ENCODE measurements around the gene THOP1. TPM values are rescaled to one million over a fixed set of nuclear protein-coding genes. Genes with fewer than 3 reads are reported as not detected.
"Not testable (repeated sequence)": the region's sequence is repeated elsewhere in the genome, so short reads cannot be mapped to it uniquely, and the experiment has no call there.

The THOP1 gene
- polyA plus RNA-seq, 1 donor from 2014 or later: 54.4 TPM

- Mint-ChIP-seq H3K36me3 (peaks cover 8% of the 10 kb centered on the region), H3K27ac (peak overlapping the region; percentile 94 to 98 (median 94)), H3K4me1 (peaks cover 25 to 43% (median 38%) of the 10 kb centered on the region in 3 donors), H3K9me3 (no peaks in the 10 kb centered on the region), H3K27me3 (peaks cover 1% of the 10 kb centered on the region), H3K4me3 (peak overlapping the region; percentile 84 to 95 (median 88))
Measured at GRCh38 chr19:2783781-2784145, 1.5 kb upstream of the THOP1 start.

- H3K27me3 Mint-ChIP-seq: peaks cover 1% of the 10 kb centered on the region
- no peaks in the 10 kb centered on the region for H3K9me3 Mint-ChIP-seq
- peaks cover 30 to 34% (median 33%) of the 10 kb centered on the region in 3 donors for H3K4me1 Mint-ChIP-seq
- peak overlapping the region in 2 of 3 donors; percentile 18 to 90 for H3K27ac Mint-ChIP-seq
- peaks cover 4% of the 10 kb centered on the region for H3K36me3 Mint-ChIP-seq
- H3K4me3 Mint-ChIP-seq: peak overlapping the region; percentile 14 to 84 (median 56)
Measured at GRCh38 chr19:2787115-2787514, 1.8 kb downstream of the THOP1 start.

- H3K4me1 Mint-ChIP-seq: peaks cover 27 to 31% (median 28%) of the 10 kb centered on the region in 3 donors
- peaks cover 1% of the 10 kb centered on the region for H3K27me3 Mint-ChIP-seq
- H3K4me3 Mint-ChIP-seq: peak overlapping the region in 2 of 4 donors; percentile 84 to 85
- peaks cover 4% of the 10 kb centered on the region for H3K36me3 Mint-ChIP-seq
- H3K27ac Mint-ChIP-seq: peak overlapping the region; percentile 33 to 94 (median 90)
- H3K9me3 Mint-ChIP-seq: no peaks in the 10 kb centered on the region
Measured at GRCh38 chr19:2788237-2788636, 2.9 kb downstream of the THOP1 start.

GRCh38 chr19:2790194-2790556, 4.9 kb downstream of the THOP1 start:
- Mint-ChIP-seq H3K27ac (peak overlapping the region in 1 of 3 donors; percentile 67), H3K36me3 (peaks cover 6% of the 10 kb centered on the region), H3K9me3 (no peaks in the 10 kb centered on the region), H3K4me3 (peak overlapping the region in 1 of 4 donors; percentile 84), H3K27me3 (peaks cover 1% of the 10 kb centered on the region), H3K4me1 (peaks cover 18 to 24% (median 20%) of the 10 kb centered on the region in 3 donors)

GRCh38 chr19:2790557-2791271, 5.4 kb downstream of the THOP1 start:
- Mint-ChIP-seq H3K36me3 (peaks cover 6% of the 10 kb centered on the region), H3K27ac (peak overlapping the region in 1 of 3 donors; percentile 67), H3K27me3 (peaks cover 1% of the 10 kb centered on the region), H3K4me1 (peaks cover 16 to 24% (median 20%) of the 10 kb centered on the region in 3 donors), H3K9me3 (no peaks in the 10 kb centered on the region), H3K4me3 (no peak overlapping the region)

- no peak overlapping the region for H3K27ac Mint-ChIP-seq
- no peaks in the 10 kb centered on the region for H3K9me3 Mint-ChIP-seq
- H3K4me1 Mint-ChIP-seq: peaks cover 13 to 19% (median 17%) of the 10 kb centered on the region in 3 donors
- H3K36me3 Mint-ChIP-seq: peaks cover 8% of the 10 kb centered on the region
- H3K4me3 Mint-ChIP-seq: no peak overlapping the region
- H3K27me3 Mint-ChIP-seq: no peaks in the 10 kb centered on the region
Measured at GRCh38 chr19:2791440-2791839, 6.1 kb downstream of the THOP1 start.

GRCh38 chr19:2791876-2792275, 6.6 kb downstream of the THOP1 start:
- no peaks in the 10 kb centered on the region for H3K27me3 Mint-ChIP-seq
- H3K4me1 Mint-ChIP-seq: peaks cover 13 to 19% (median 17%) of the 10 kb centered on the region in 3 donors
- no peak overlapping the region for H3K27ac Mint-ChIP-seq
- H3K9me3 Mint-ChIP-seq: no peaks in the 10 kb centered on the region
- H3K4me3 Mint-ChIP-seq: no peak overlapping the region
- H3K36me3 Mint-ChIP-seq: peaks cover 8% of the 10 kb centered on the region

GRCh38 chr19:2792666-2793065, 7.4 kb downstream of the THOP1 start:
- not testable (repeated sequence) for H3K27ac Mint-ChIP-seq, H3K36me3 Mint-ChIP-seq, H3K27me3 Mint-ChIP-seq, H3K9me3 Mint-ChIP-seq
- H3K4me3 Mint-ChIP-seq: peak overlapping the region in 1 of 4 donors; percentile 50
- peaks cover 8 to 14% (median 12%) of the 10 kb centered on the region in 3 donors for H3K4me1 Mint-ChIP-seq

- H3K36me3 Mint-ChIP-seq: peaks cover 5% of the 10 kb centered on the region
- H3K4me1 Mint-ChIP-seq: peaks cover 8 to 13% (median 12%) of the 10 kb centered on the region in 3 donors
- no peak overlapping the region for H3K27ac Mint-ChIP-seq
- no peaks in the 10 kb centered on the region for H3K27me3 Mint-ChIP-seq
- peak overlapping the region in 1 of 4 donors; percentile 50 for H3K4me3 Mint-ChIP-seq
- H3K9me3 Mint-ChIP-seq: no peaks in the 10 kb centered on the region
Measured at GRCh38 chr19:2793126-2793525, 7.8 kb downstream of the THOP1 start.

- H3K4me3 Mint-ChIP-seq: no peak overlapping the region
- H3K27ac Mint-ChIP-seq: no peak overlapping the region
Measured at GRCh38 chr19:2793577-2793976, 8.3 kb downstream of the THOP1 start.

GRCh38 chr19:2795827-2796658, 10.7 kb downstream of the THOP1 start:
- Mint-ChIP-seq H3K27ac (peak overlapping the region in 1 of 3 donors; percentile 59), H3K27me3 (no peaks in the 10 kb centered on the region), H3K36me3 (peaks cover 5% of the 10 kb centered on the region), H3K9me3 (no peaks in the 10 kb centered on the region), H3K4me3 (no peak overlapping the region), H3K4me1 (peaks cover 0 to 3% (median 2%) of the 10 kb centered on the region in 3 donors)

More at GRCh38 chr19:2793577-2793976, 8.3 kb downstream of the THOP1 start:
- Mint-ChIP-seq H3K27me3 (no peaks in the 10 kb centered on the region), H3K36me3 (peaks cover 5% of the 10 kb centered on the region), H3K9me3 (no peaks in the 10 kb centered on the region), H3K4me1 (peaks cover 8 to 13% (median 12%) of the 10 kb centered on the region in 3 donors)

GRCh38 chr19:2796659-2797266, 11.5 kb downstream of the THOP1 start:
- Mint-ChIP-seq H3K4me1 (peaks cover 0 to 3% (median 2%) of the 10 kb centered on the region in 3 donors), H3K4me3 (no peak overlapping the region), H3K27ac (no peak overlapping the region), H3K9me3 (no peaks in the 10 kb centered on the region), H3K36me3 (peaks cover 5% of the 10 kb centered on the region), H3K27me3 (no peaks in the 10 kb centered on the region)

GRCh38 chr19:2797280-2797679, 12.0 kb downstream of the THOP1 start:
- H3K4me1 Mint-ChIP-seq: peaks cover 0 to 3% (median 2%) of the 10 kb centered on the region in 3 donors
- H3K4me3 Mint-ChIP-seq: no peak overlapping the region
- H3K27me3 Mint-ChIP-seq: no peaks in the 10 kb centered on the region
- H3K36me3 Mint-ChIP-seq: peaks cover 5% of the 10 kb centered on the region
- H3K9me3 Mint-ChIP-seq: no peaks in the 10 kb centered on the region
- H3K27ac Mint-ChIP-seq: no peak overlapping the region

GRCh38 chr19:2798158-2798685, 12.9 kb downstream of the THOP1 start:
- no peaks in the 10 kb centered on the region for H3K27me3 Mint-ChIP-seq
- H3K4me3 Mint-ChIP-seq: no peak overlapping the region
- H3K9me3 Mint-ChIP-seq: no peaks in the 10 kb centered on the region
- H3K27ac Mint-ChIP-seq: no peak overlapping the region
- H3K4me1 Mint-ChIP-seq: peaks cover 0 to 2% (median 2%) of the 10 kb centered on the region in 3 donors
- peaks cover 10% of the 10 kb centered on the region for H3K36me3 Mint-ChIP-seq

- Mint-ChIP-seq H3K27me3 (no peaks in the 10 kb centered on the region), H3K9me3 (no peaks in the 10 kb centered on the region), H3K36me3 (peaks cover 8% of the 10 kb centered on the region), H3K4me1 (peaks cover 0 to 2% (median 2%) of the 10 kb centered on the region in 3 donors), H3K4me3 (no peak overlapping the region), H3K27ac (no peak overlapping the region)
Measured at GRCh38 chr19:2798733-2799132, 13.4 kb downstream of the THOP1 start.

All from IgD-negative memory B cell (primary cell).